ENCODE results near the gene CACNA2D4. TPM values are rescaled to one million over a fixed set of nuclear protein-coding genes. Genes with fewer than 3 reads are reported as not detected.

CACNA2D4 gene
- total and polyA plus RNA-seq, 2 donors (not counting 3 experiments of a cell fraction or from before 2014, with no cell fraction given) = 0.58 to 0.73 TPM

GRCh38 chr12:1878214-1878613 lies 40.2 kb downstream of the CACNA2D4 start:
- H3K36me3 ChIP-seq (ENCODE audit: control insufficient read depth in 2 of 2, extremely low read depth in 1 of 2, insufficient read depth in 2 of 2, low read length in 2 of 2) = no peaks in the 10 kb centered on the region
- dilution Hi-C loops (cut with MboI; ENCODE audit: extremely low pct_ligation_motif_present, low sequenced_read_pairs) (no loop called here), intact Hi-C loops (cut with micrococcal nuclease) (no loop called here)
- no peak overlapping the region for H2AFZ ChIP-seq (ENCODE audit: low read depth, low read length)
- H3K4me1 ChIP-seq (ENCODE audit: control insufficient read depth, extremely low read depth, insufficient read depth, low read length) = no peaks in the 10 kb centered on the region
- ChIA-PET CTCF (no interaction called here), POLR2A (no interaction called here)
- no peak overlapping the region for H3K4me3 ChIP-seq (replicated peaks in 1 of 3; ENCODE audit: insufficient read depth in 1 of 3, low read depth in 1 of 3, low read length in 3 of 3)
- no peak overlapping the region for H3K4me2 ChIP-seq (ENCODE audit: insufficient read depth, low read length)
- no peaks in the 10 kb centered on the region for H4K20me1 ChIP-seq (replicated peaks; ENCODE audit: control insufficient read depth, extremely low read depth, insufficient read depth, low read length)
- H3K9ac ChIP-seq (replicated peaks; ENCODE audit: extremely low read depth, insufficient read depth, low read length) = no peak overlapping the region
- H3K79me2 ChIP-seq (ENCODE audit: control insufficient read depth, insufficient read depth, low read length) = no peaks in the 10 kb centered on the region
- no peak for DNase-seq (ENCODE audit: low read depth, low spot score)
- H3K27ac ChIP-seq (ENCODE audit: insufficient read depth, low read depth, low read length) = no peak overlapping the region
- TF ChIP-seq EZH2 (IDR thresholded peaks at IDR 0.05; ENCODE audit: borderline replicate concordance, low read depth, low read length, severe bottlenecking) = no peak
- TF ChIP-seq POLR2A (IDR thresholded peaks at IDR 0.05; ENCODE audit: low read depth, low read length) = no peak
- TF ChIP-seq JUN (IDR thresholded peaks at IDR 0.05; ENCODE audit: borderline replicate concordance, insufficient read depth, insufficient read length, low read depth) = no peak
- no peak for TF ChIP-seq GATA2 (IDR thresholded peaks at IDR 0.05; ENCODE audit: insufficient read depth, insufficient read length, low read depth, low read length)
- no peak for TF ChIP-seq CTCF (IDR thresholded peaks at IDR 0.05; ENCODE audit: extremely low read depth in 1 of 2, insufficient read depth in 1 of 2, low read depth in 1 of 2, low read length in 2 of 2)
- TF ChIP-seq POLR2AphosphoS5 (IDR thresholded peaks at IDR 0.05; ENCODE audit: insufficient read depth, low read depth, low read length) = no peak
- TF ChIP-seq MAX (IDR thresholded peaks at IDR 0.05; ENCODE audit: insufficient read depth, insufficient read length) = no peak
- no peak for TF ChIP-seq MYC (IDR thresholded peaks at IDR 0.05; ENCODE audit: low read depth, low read length)
- TF ChIP-seq FOS (IDR thresholded peaks at IDR 0.05; ENCODE audit: borderline replicate concordance, insufficient read depth, low read length) = no peak
- no TSS peak for BruUV-seq (replicated peaks)
- H3K9me1 ChIP-seq (replicated peaks; ENCODE audit: control insufficient read depth, extremely low read depth, insufficient read depth, low read length) = no peaks in the 10 kb centered on the region
- H3K27me3 ChIP-seq (ENCODE audit: control insufficient read depth in 2 of 2, insufficient read depth in 2 of 2, low read length in 2 of 2) = peaks cover 0 to 5% of the 10 kb centered on the region in 2 experiments
- no peaks in the 10 kb centered on the region for H3K9me3 ChIP-seq (replicated peaks; ENCODE audit: control insufficient read depth, insufficient read depth, low read length)
- no peak for FAIRE-seq

Measured in endothelial cell of umbilical vein (primary cell).